WI38 (cell line): ENCODE results near the gene GPC5.
"Not testable (repeated sequence)": the region's sequence is repeated elsewhere in the genome, so short reads cannot be mapped to it uniquely, and the experiment has no call there.

Experiments
- H3K4me3 ChIP-seq: 2 replicates; pipeline ENCODE4 v1.5.1; 2011; ENCODE audit warnings: low read depth, mild to moderate bottlenecking, control low read depth, low read length
- CTCF ChIP-seq: IDR thresholded peaks from 2 replicates; pipeline ENCODE4 v1.5.1; 2012; ENCODE audit warnings: low read depth, mild to moderate bottlenecking, control low read depth, low read length

GPC5 gene

GRCh38 chr13:92743992-92744391 lies 1345.6 kb downstream of the GPC5 start:
- no peak for TF ChIP-seq CTCF
- H3K4me3 ChIP-seq = no peak overlapping the region

GRCh38 chr13:92745258-92745657 lies 1346.8 kb downstream of the GPC5 start:
- no peak for TF ChIP-seq CTCF

GRCh38 chr13:92752705-92753104 lies 1354.3 kb downstream of the GPC5 start:
- not testable (repeated sequence) for H3K4me3 ChIP-seq

More at GRCh38 chr13:92745258-92745657, 1346.8 kb downstream of the GPC5 start:
- no peak overlapping the region for H3K4me3 ChIP-seq

- TF ChIP-seq CTCF = no peak
These were observed 1363.3 kb downstream of the GPC5 start for GRCh38 chr13:92761710-92762109.

GRCh38 chr13:92767468-92767867 lies 1369.0 kb downstream of the GPC5 start:
- H3K4me3 ChIP-seq = peak overlapping the region; percentile 24; the same call in 1 of the 2 replicates
- TF ChIP-seq CTCF = no peak

More at GRCh38 chr13:92761710-92762109, 1363.3 kb downstream of the GPC5 start:
- H3K4me3 ChIP-seq = no peak overlapping the region

GRCh38 chr13:92768602-92769001 lies 1370.2 kb downstream of the GPC5 start:
- TF ChIP-seq CTCF = no peak
- no peak overlapping the region for H3K4me3 ChIP-seq

GRCh38 chr13:92769046-92769445 lies 1370.6 kb downstream of the GPC5 start:
- TF ChIP-seq CTCF = no peak
- no peak overlapping the region for H3K4me3 ChIP-seq

- no peak overlapping the region for H3K4me3 ChIP-seq
- TF ChIP-seq CTCF = no peak
These were observed 1377.2 kb downstream of the GPC5 start for GRCh38 chr13:92775658-92776057.
